Coronary artery (tissue), 2 donors: ENCODE measurements around the gene CALHM4.
"Not testable (repeated sequence)": the region's sequence is repeated elsewhere in the genome, so short reads cannot be mapped to it uniquely, and the experiment has no call there.

Source experiments
- DNase-seq: peaks from one replicate; pipeline ENCODE4 v3.0.0-alpha.2; 2017; ENCODE audit warnings: low spot score
- H3K27ac ChIP-seq, 2 donors: fragments of 200-600 bp; sonication (generic); one replicate each; pipeline ENCODE4 v1.5.1; 2016 to 2019
- H3K4me3 ChIP-seq: fragments of 200-600 bp; sonication (generic); 2 replicates; pipeline ENCODE4 v1.5.1; 2016; ENCODE audit warnings: mild to moderate bottlenecking, moderate library complexity
- TF ChIP-seq, protein P1 (sequence below): fragments of 200-600 bp; sonication (generic); IDR thresholded peaks from one replicate; pipeline ENCODE4 v1.5.1; 2019; ENCODE audit warnings: antibody characterized with exemption

CALHM4 gene

DNA sequence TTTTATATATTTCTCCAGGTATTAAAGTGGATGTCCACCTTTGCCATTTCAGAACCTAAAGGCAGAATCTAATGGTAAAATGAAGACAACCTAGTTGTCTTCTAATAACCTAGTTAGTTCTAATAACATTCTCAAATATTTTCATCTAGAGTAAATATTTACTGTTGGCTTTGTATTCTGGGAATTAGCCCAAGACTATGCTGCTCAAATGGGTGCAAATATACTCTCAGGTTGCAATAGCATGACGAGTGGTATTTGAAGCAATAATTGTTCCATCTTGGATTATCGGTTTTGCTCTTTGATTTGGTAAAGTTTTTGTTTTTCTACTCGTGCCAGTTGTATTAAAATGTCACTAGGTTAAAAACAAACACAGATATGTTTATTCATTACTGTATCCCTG lies 41.7 kb downstream of the CALHM4 start:
- TF ChIP-seq, protein P1, sequence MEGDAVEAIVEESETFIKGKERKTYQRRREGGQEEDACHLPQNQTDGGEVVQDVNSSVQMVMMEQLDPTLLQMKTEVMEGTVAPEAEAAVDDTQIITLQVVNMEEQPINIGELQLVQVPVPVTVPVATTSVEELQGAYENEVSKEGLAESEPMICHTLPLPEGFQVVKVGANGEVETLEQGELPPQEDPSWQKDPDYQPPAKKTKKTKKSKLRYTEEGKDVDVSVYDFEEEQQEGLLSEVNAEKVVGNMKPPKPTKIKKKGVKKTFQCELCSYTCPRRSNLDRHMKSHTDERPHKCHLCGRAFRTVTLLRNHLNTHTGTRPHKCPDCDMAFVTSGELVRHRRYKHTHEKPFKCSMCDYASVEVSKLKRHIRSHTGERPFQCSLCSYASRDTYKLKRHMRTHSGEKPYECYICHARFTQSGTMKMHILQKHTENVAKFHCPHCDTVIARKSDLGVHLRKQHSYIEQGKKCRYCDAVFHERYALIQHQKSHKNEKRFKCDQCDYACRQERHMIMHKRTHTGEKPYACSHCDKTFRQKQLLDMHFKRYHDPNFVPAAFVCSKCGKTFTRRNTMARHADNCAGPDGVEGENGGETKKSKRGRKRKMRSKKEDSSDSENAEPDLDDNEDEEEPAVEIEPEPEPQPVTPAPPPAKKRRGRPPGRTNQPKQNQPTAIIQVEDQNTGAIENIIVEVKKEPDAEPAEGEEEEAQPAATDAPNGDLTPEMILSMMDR, result no peak
- no peak overlapping the region for H3K27ac ChIP-seq
- no peak overlapping the region for H3K4me3 ChIP-seq
- DNase-seq, result no peak

DNA sequence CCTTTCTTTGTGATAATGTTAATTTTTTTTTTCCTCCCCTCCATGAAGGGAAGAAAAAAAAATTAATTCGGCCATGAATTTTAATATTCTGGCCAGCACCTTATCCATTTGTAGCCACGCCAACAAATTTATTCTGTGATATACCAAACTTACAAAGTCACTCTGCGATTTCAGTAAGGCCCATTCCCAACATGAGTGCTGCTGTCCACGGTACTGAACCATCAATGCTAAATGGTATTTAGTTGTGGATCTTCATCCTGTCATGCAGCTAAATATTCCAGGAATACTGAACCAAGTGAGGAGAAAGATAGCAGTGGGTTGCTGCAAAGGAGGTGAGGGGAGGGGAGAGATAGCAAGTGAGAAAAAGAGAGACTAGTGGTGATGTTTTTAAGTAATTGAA lies 43.3 kb downstream of the CALHM4 start:
- H3K27ac ChIP-seq, result no peak overlapping the region
- DNase-seq, result no peak
- no peak overlapping the region for H3K4me3 ChIP-seq
- TF ChIP-seq, protein P1, result no peak

DNA sequence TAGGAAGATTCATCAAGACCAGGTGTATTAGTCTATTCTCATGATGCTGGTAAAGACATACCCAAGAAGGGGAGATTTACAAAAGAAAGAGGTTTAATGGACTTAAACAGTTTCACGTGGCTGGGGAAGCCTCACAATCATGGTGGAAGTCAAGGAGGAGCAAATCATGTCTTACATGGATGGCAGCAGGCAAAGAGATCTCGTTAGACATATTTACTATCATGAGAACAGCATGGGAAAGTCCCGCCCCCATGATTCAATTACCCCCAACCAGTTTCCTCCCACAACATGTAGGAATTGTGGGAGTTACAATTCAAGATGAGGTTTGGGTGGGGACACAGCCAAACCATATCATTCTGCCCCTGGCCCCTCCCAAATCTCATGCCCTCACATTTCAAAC lies 50.4 kb downstream of the CALHM4 start:
- not testable (repeated sequence) for DNase-seq, H3K4me3 ChIP-seq, H3K27ac ChIP-seq

DNA sequence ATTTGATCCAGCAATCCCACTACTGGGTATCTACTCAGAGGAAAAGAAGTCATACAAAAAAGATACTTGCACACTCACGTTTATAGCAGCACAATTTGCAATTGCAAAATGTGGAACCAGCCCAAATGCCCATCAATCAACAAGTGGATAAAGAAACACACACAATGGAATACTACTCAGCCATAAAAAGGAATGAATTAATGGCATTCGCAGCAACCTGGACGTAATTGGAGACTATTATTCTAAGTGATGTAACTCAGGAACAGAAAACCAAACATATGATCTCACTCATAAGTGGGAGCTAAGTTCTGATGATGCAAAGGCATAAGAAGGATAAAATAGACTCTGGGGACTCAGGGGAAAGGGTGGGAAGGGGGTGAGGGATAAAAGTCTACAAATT lies 51.3 kb downstream of the CALHM4 start:
- H3K4me3 ChIP-seq, DNase-seq, H3K27ac ChIP-seq: not testable (repeated sequence)

DNA sequence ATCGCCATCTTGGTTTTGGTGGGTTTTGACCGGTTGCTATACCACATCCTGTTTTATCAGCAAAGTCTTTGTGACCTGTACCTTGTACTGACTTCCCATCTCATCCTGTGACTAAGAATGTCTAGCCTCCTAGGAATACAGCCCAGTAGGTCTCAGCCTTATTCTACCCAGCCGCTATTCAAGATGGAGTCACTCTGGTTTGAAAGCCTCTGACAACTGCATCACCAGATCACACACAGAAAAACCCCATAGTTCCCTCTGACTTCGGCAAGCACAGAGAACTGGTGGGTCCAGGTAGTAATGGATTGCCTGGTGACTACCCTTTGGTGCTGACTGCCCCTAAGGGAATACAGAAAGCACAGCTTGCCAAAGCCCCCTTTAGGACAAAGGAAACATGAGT lies 52.4 kb downstream of the CALHM4 start:
- TF ChIP-seq, protein P1, result no peak
- H3K4me3 ChIP-seq, result no peak overlapping the region
- no peak overlapping the region for H3K27ac ChIP-seq
- DNase-seq, result no peak
